ENCODE data around the gene TTBK1. TPM values are rescaled to one million over a fixed set of nuclear protein-coding genes. Genes with fewer than 3 reads are reported as not detected.

The TTBK1 gene
- polyA plus RNA-seq, 1 donor from 2014 or later: 4.2 TPM

- no peaks in the 10 kb centered on the region for H3K9me3 ChIP-seq (ENCODE audit: low read length)
Measured at GRCh38 chr6:43226192-43226851, 17.0 kb upstream of the TTBK1 start.

More at GRCh38 chr6:43226192-43226851, 17.0 kb upstream of the TTBK1 start:
- H3K27ac ChIP-seq (ENCODE audit: low read length): no peak overlapping the region
- no peak overlapping the region for H3K9ac ChIP-seq (ENCODE audit: low read length)
- H4K20me1 ChIP-seq (ENCODE audit: insufficient read depth): no peaks in the 10 kb centered on the region
- TF ChIP-seq MXI1 (conservative IDR thresholded peaks at IDR 0.05; ENCODE audit: poor library complexity, severe bottlenecking): no peak
- TF ChIP-seq TAF1 (IDR thresholded peaks at IDR 0.05; ENCODE audit: low read depth): no peak
- TF ChIP-seq POLR2AphosphoS5 (IDR thresholded peaks at IDR 0.05): no peak
- no peak for TF ChIP-seq SMC3 (conservative IDR thresholded peaks at IDR 0.05; ENCODE audit: poor library complexity)
- no peak for TF ChIP-seq CTCF (IDR thresholded peaks at IDR 0.05; ENCODE audit: poor library complexity, severe bottlenecking)
- TF ChIP-seq EP300 (conservative IDR thresholded peaks at IDR 0.05; ENCODE audit: poor library complexity, severe bottlenecking): no peak
- TF ChIP-seq RAD21 (conservative IDR thresholded peaks at IDR 0.05): no peak
- no peak for TF ChIP-seq REST (IDR thresholded peaks at IDR 0.05; ENCODE audit: borderline replicate concordance)
- no peak for TF ChIP-seq EZH2 (IDR thresholded peaks at IDR 0.05; ENCODE audit: borderline replicate concordance, insufficient read depth, low read length, poor library complexity, severe bottlenecking)
- no peak overlapping the region for H3K4me2 ChIP-seq (ENCODE audit: low read length)
- no peaks in the 10 kb centered on the region for H3K36me3 ChIP-seq (ENCODE audit: insufficient read depth, low read length)
- H2AFZ ChIP-seq (ENCODE audit: low read depth, low read length): no peak overlapping the region
- no peaks in the 10 kb centered on the region for H3K9me2 ChIP-seq (ENCODE audit: insufficient read depth, low read length)
- H3K27me3 ChIP-seq (ENCODE audit: insufficient read depth, low read depth, low read length): no peaks in the 10 kb centered on the region
- H3F3A ChIP-seq (ENCODE audit: insufficient read depth, low read length, poor library complexity, severe bottlenecking): no peaks in the 10 kb centered on the region
- H3K4me3 ChIP-seq (ENCODE audit: low read length): no peak overlapping the region
- H3K79me2 ChIP-seq (replicated peaks; ENCODE audit: insufficient read depth, low read length): no peaks in the 10 kb centered on the region

All from neural cell (in vitro differentiated cells).